Measurements from ENCODE around the gene ITIH3. TPM values are rescaled to one million over a fixed set of nuclear protein-coding genes. Genes with fewer than 3 reads are reported as not detected.
A peak's percentile ranks its signal among the peaks of the same experiment; 100 is the strongest.

Gene ITIH3
- total RNA-seq, 1 donor from 2014 or later = 0.16 TPM

DNA sequence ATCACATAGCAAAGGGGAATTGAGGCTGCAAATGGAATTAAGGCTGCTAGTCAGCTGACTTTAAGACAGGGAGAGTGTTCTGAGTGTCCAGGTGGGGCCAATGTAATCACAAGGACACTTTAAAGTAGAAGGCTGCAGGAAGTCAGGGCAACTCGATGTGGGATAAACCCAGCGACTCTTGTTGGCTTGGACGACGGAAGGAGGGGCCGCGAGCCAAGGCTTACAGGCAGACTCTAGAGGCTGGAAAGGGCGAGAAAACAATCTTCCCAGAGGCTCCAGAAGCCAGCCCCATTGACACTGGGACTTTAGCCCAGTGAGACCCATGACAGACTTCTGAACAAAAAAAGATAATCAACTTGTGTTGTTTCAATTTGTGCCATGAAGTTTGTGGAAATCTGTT lies 53.1 kb downstream of the ITIH3 start:
- Mint-ChIP-seq H3K4me1 (ENCODE audit: low read depth, unreplicated experiment) (peaks cover 6% of the 10 kb centered on the region), H3K9me3 (ENCODE audit: unreplicated experiment) (no peaks in the 10 kb centered on the region), H3K36me3 (ENCODE audit: low read depth, unreplicated experiment) (peaks cover 6% of the 10 kb centered on the region), H3K27ac (ENCODE audit: unreplicated experiment) (no peak overlapping the region), H3K4me3 (ENCODE audit: unreplicated experiment) (no peak overlapping the region), H3K27me3 (ENCODE audit: low read depth, unreplicated experiment) (peaks cover 2% of the 10 kb centered on the region)
- H3K9ac ChIP-seq (ENCODE audit: low read length) = no peak overlapping the region
- H3K27ac ChIP-seq (ENCODE audit: low read depth, low read length) = no peak overlapping the region
- no peaks in the 10 kb centered on the region for H3K9me3 ChIP-seq (ENCODE audit: insufficient read depth, low read depth, low read length)
- no peaks in the 10 kb centered on the region for H3K27me3 ChIP-seq (ENCODE audit: insufficient read depth, low read length)
- no peak overlapping the region for H3K4me2 ChIP-seq (ENCODE audit: low read length)
- no peak overlapping the region for H3K4me3 ChIP-seq (ENCODE audit: insufficient read depth, low read depth, low read length)
- DNase-seq (ENCODE audit: low read depth) (no peak), FAIRE-seq (no peak)
- H3K79me2 ChIP-seq (ENCODE audit: insufficient read depth, low read length) = no peaks in the 10 kb centered on the region
- H4K20me1 ChIP-seq (ENCODE audit: insufficient read depth, low read length) = peaks cover 4% of the 10 kb centered on the region
- no peaks in the 10 kb centered on the region for H3K36me3 ChIP-seq (ENCODE audit: insufficient read depth, low read length)
- no peak overlapping the region for H2AFZ ChIP-seq (ENCODE audit: low read depth, low read length)
- TF ChIP-seq, protein P1, sequence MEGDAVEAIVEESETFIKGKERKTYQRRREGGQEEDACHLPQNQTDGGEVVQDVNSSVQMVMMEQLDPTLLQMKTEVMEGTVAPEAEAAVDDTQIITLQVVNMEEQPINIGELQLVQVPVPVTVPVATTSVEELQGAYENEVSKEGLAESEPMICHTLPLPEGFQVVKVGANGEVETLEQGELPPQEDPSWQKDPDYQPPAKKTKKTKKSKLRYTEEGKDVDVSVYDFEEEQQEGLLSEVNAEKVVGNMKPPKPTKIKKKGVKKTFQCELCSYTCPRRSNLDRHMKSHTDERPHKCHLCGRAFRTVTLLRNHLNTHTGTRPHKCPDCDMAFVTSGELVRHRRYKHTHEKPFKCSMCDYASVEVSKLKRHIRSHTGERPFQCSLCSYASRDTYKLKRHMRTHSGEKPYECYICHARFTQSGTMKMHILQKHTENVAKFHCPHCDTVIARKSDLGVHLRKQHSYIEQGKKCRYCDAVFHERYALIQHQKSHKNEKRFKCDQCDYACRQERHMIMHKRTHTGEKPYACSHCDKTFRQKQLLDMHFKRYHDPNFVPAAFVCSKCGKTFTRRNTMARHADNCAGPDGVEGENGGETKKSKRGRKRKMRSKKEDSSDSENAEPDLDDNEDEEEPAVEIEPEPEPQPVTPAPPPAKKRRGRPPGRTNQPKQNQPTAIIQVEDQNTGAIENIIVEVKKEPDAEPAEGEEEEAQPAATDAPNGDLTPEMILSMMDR (IDR thresholded peaks at IDR 0.05; ENCODE audit: insufficient read depth, low read depth, low read length) = no peak
- no peak for TF ChIP-seq EZH2 (IDR thresholded peaks at IDR 0.05; ENCODE audit: insufficient read depth, low read length)
- H3K4me1 ChIP-seq (ENCODE audit: insufficient read depth, low read length) = no peaks in the 10 kb centered on the region

DNA sequence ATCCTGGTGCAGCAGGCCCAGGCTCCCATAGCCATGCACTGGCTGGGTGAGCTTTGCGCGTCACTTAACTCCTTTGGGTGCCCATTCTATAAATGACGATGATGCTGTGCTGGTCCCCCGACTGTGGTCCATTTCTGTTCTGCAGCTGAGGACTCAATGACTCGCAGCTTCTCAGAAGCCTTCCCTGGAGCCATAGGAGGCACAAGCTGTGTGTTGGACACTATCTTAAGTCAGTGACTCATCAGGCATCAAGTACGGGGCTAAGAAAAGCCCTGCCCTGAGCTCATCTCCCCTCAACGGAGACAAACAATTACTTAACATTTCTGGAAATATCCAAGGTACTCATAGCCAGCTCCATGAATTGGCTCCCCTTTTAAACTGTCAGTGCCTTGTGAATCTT lies 54.0 kb downstream of the ITIH3 start:
- no peaks in the 10 kb centered on the region for H3K27me3 ChIP-seq (ENCODE audit: insufficient read depth, low read length)
- no peak overlapping the region for H3K4me3 Mint-ChIP-seq (ENCODE audit: unreplicated experiment)
- no peak overlapping the region for H3K4me3 ChIP-seq (ENCODE audit: insufficient read depth, low read depth, low read length)
- no peaks in the 10 kb centered on the region for H3K4me1 ChIP-seq (ENCODE audit: insufficient read depth, low read length)
- no peaks in the 10 kb centered on the region for H3K9me3 ChIP-seq (ENCODE audit: insufficient read depth, low read depth, low read length)
- no peaks in the 10 kb centered on the region for H3K27me3 Mint-ChIP-seq (ENCODE audit: low read depth, unreplicated experiment)
- no peaks in the 10 kb centered on the region for H3K9me3 Mint-ChIP-seq (ENCODE audit: unreplicated experiment)
- H3K27ac Mint-ChIP-seq (ENCODE audit: unreplicated experiment) = no peak overlapping the region
- TF ChIP-seq, protein P1 (IDR thresholded peaks at IDR 0.05; ENCODE audit: insufficient read depth, low read depth, low read length) = no peak
- no peak for TF ChIP-seq EZH2 (IDR thresholded peaks at IDR 0.05; ENCODE audit: insufficient read depth, low read length)
- no peak overlapping the region for H3K9ac ChIP-seq (ENCODE audit: low read length)
- DNase-seq (ENCODE audit: low read depth) (peak; percentile 51), FAIRE-seq (no peak)
- H4K20me1 ChIP-seq (ENCODE audit: insufficient read depth, low read length) = peaks cover 4% of the 10 kb centered on the region
- no peak overlapping the region for H2AFZ ChIP-seq (ENCODE audit: low read depth, low read length)
- H3K27ac ChIP-seq (ENCODE audit: low read depth, low read length) = no peak overlapping the region
- no peak overlapping the region for H3K4me2 ChIP-seq (ENCODE audit: low read length)
- peaks cover 6% of the 10 kb centered on the region for H3K4me1 Mint-ChIP-seq (ENCODE audit: low read depth, unreplicated experiment)
- no peaks in the 10 kb centered on the region for H3K79me2 ChIP-seq (ENCODE audit: insufficient read depth, low read length)
- peaks cover 6% of the 10 kb centered on the region for H3K36me3 Mint-ChIP-seq (ENCODE audit: low read depth, unreplicated experiment)
- H3K36me3 ChIP-seq (ENCODE audit: insufficient read depth, low read length) = no peaks in the 10 kb centered on the region

DNA sequence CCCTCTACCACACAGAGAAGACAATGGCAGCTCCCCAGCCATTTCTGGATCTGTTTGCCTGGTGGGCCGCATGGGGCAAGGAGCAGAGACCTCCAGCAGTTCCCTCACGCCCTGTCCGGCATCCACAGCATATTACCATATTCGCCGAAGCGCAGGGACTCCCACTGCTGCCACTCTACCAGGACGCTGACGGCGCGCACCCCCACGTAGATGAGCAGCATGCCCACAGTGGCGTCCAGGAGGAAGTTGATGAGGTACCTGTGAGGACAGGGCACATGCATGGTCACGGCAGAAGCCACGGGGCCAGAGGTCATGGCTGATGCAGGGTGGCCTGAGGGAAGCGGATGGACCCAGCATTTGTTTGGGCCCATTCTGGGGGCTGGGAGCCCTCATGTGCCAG lies 55.1 kb downstream of the ITIH3 start:
- Mint-ChIP-seq H3K27me3 (ENCODE audit: low read depth, unreplicated experiment) (no peaks in the 10 kb centered on the region), H3K27ac (ENCODE audit: unreplicated experiment) (no peak overlapping the region), H3K36me3 (ENCODE audit: low read depth, unreplicated experiment) (peaks cover 6% of the 10 kb centered on the region), H3K4me3 (ENCODE audit: unreplicated experiment) (no peak overlapping the region), H3K9me3 (ENCODE audit: unreplicated experiment) (no peaks in the 10 kb centered on the region), H3K4me1 (ENCODE audit: low read depth, unreplicated experiment) (peaks cover 6% of the 10 kb centered on the region)
- H3K4me3 ChIP-seq (ENCODE audit: insufficient read depth, low read depth, low read length) = no peak overlapping the region
- peaks cover 4% of the 10 kb centered on the region for H4K20me1 ChIP-seq (ENCODE audit: insufficient read depth, low read length)
- H3K27me3 ChIP-seq (ENCODE audit: insufficient read depth, low read length) = no peaks in the 10 kb centered on the region
- TF ChIP-seq, protein P1 (IDR thresholded peaks at IDR 0.05; ENCODE audit: insufficient read depth, low read depth, low read length) = no peak
- no peak for TF ChIP-seq EZH2 (IDR thresholded peaks at IDR 0.05; ENCODE audit: insufficient read depth, low read length)
- no peaks in the 10 kb centered on the region for H3K9me3 ChIP-seq (ENCODE audit: insufficient read depth, low read depth, low read length)
- DNase-seq (ENCODE audit: low read depth) = no peak
- no peaks in the 10 kb centered on the region for H3K79me2 ChIP-seq (ENCODE audit: insufficient read depth, low read length)
- no peak overlapping the region for H2AFZ ChIP-seq (ENCODE audit: low read depth, low read length)
- H3K36me3 ChIP-seq (ENCODE audit: insufficient read depth, low read length) = no peaks in the 10 kb centered on the region
- no peaks in the 10 kb centered on the region for H3K4me1 ChIP-seq (ENCODE audit: insufficient read depth, low read length)
- H3K27ac ChIP-seq (ENCODE audit: low read depth, low read length) = no peak overlapping the region
- H3K4me2 ChIP-seq (ENCODE audit: low read length) = no peak overlapping the region
- H3K9ac ChIP-seq (ENCODE audit: low read length) = no peak overlapping the region
- no peak for FAIRE-seq
